Measurements from ENCODE around the gene SYNGR3.

DNA sequence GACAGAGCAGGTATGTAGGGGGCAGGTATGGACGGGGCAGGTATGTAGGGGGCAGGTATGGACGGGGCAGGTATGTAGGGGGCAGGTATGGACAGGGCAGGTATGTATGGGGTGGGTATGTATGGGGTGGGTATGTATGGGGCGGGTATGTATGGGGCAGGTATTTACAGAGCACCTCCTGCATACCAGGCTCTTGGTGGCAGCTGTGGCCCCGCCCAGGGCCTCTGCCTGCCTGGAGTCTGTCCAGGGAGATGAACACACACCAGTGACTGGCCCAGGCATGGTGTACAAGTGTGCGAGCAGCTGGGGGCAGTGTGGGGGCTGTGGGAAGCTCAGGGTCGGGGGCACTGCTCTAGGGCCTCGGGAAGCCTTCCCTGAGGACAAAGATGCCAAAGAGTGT is 39.7 kb upstream of the SYNGR3 start:
- TF ChIP-seq SUZ12 (IDR thresholded peaks at IDR 0.05; ENCODE audit: extremely low read depth, insufficient read depth, insufficient read length) (no peak), ZNF274 (IDR thresholded peaks at IDR 0.05; ENCODE audit: low read depth, low read length) (no peak)

Measured in NT2/D1 (cell line).